ENCODE results near the gene SULT1A1. TPM values are rescaled to one million over a fixed set of nuclear protein-coding genes. Genes with fewer than 3 reads are reported as not detected.
"Not testable (repeated sequence)": the region's sequence is repeated elsewhere in the genome, so short reads cannot be mapped to it uniquely, and the experiment has no call there.

The SULT1A1 gene
- total RNA-seq, 2 experiments from 2014 or later, result 41.0 to 61.2 TPM

DNA sequence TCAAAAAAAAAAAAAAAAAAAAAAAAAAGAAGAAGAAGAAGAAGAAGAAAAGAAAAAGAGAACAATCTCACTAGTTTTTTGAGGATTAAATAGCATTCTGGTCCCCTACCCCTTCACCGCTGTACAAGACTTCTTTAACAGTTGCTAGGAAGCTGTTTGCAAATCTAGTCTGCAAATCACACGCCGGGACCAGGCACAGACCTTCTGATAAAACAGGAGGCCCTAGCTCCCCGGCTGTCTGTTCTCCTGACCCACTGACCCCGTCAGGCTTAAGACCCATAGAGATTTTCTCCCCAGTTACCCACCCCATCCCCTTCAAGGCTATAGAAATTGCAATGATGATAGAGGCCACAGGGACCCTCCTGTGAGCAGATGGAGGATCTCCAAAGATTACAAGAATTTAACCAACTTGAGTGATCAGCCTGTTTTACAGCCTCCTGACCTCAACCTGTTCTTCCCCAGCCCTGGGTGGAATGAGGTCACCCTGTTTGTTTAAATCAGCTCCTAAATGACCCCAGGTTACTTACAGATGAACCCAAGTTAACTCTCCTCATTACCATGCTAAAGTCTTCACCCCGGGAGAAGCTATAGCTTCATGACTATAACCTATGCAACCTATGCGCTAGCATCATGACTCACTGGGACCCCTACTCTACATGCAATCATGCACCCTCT lies 11.8 kb upstream of the SULT1A1 start:
- POLR2A ChIA-PET, result interaction anchor here (0.7 to 1.0 kb wide), 3 partner anchors 18 to 221 kb away, joined by 3 to 6 read pairs (median 4); no protein-coding TSS in a partner anchor
- TF ChIP-seq, protein P1, sequence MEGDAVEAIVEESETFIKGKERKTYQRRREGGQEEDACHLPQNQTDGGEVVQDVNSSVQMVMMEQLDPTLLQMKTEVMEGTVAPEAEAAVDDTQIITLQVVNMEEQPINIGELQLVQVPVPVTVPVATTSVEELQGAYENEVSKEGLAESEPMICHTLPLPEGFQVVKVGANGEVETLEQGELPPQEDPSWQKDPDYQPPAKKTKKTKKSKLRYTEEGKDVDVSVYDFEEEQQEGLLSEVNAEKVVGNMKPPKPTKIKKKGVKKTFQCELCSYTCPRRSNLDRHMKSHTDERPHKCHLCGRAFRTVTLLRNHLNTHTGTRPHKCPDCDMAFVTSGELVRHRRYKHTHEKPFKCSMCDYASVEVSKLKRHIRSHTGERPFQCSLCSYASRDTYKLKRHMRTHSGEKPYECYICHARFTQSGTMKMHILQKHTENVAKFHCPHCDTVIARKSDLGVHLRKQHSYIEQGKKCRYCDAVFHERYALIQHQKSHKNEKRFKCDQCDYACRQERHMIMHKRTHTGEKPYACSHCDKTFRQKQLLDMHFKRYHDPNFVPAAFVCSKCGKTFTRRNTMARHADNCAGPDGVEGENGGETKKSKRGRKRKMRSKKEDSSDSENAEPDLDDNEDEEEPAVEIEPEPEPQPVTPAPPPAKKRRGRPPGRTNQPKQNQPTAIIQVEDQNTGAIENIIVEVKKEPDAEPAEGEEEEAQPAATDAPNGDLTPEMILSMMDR (conservative IDR thresholded peaks at IDR 0.05; ENCODE audit: low read length), result no peak
- TF ChIP-seq EZH2phosphoT487 (IDR thresholded peaks at IDR 0.05; ENCODE audit: borderline replicate concordance, low read depth, low read length), result no peak
- H3K4me2 ChIP-seq (ENCODE audit: low read length), result peak overlapping the region; percentile 77
- no peak overlapping the region for H2AFZ ChIP-seq (ENCODE audit: low read length)
- no TSS peak for BruUV-seq (replicated peaks)
- H3K4me3 ChIP-seq (ENCODE audit: low read depth, low read length, poor library complexity, severe bottlenecking), result peak overlapping the region; percentile 92
- peaks cover 59% of the 10 kb centered on the region for H3K4me1 ChIP-seq (ENCODE audit: insufficient read depth, low read length, poor library complexity, severe bottlenecking)
- peak; percentile 27 for DNase-seq (ENCODE audit: low spot score)
- no peaks in the 10 kb centered on the region for H3K9me3 ChIP-seq (ENCODE audit: low read length)
- peaks cover 59% of the 10 kb centered on the region for H3K79me2 ChIP-seq (ENCODE audit: insufficient read depth, low read depth, low read length)
- H3K27ac ChIP-seq (ENCODE audit: low read depth, low read length, poor library complexity, severe bottlenecking), result peak overlapping the region; percentile 60
- no peaks in the 10 kb centered on the region for H4K20me1 ChIP-seq (ENCODE audit: insufficient read depth, low read length)
- CTCF ChIA-PET (ENCODE audit: unreplicated experiment), result no interaction called here
- H3K9me2 ChIP-seq (ENCODE audit: insufficient read depth, low read length), result no peaks in the 10 kb centered on the region
- intact Hi-C loops (cut with micrococcal nuclease; ENCODE audit: unreplicated experiment), result no loop called here
- H3K36me3 ChIP-seq (ENCODE audit: insufficient read depth, low read length), result peaks cover 37% of the 10 kb centered on the region

DNA sequence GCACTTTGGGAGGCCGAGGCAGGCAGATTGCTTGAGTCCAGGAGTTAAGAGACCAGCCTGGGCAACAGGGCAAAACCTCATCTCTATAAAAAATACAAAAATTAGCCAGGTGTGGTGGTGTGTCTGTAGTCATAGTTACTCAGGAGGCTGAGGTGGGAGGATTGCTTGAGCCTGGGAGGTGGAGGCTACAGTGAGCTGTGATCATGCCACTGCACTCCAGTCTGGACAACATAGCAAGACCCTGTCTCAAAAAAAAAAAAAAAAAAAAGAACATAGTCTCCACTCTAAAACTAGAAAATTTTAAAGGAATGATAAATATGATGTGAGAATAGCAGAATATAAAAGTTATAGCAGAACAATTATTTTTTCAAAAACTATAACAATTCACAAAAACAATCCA lies 10.5 kb upstream of the SULT1A1 start:
- H3K4me3 ChIP-seq (ENCODE audit: low read depth, low read length, poor library complexity, severe bottlenecking); CTCF ChIA-PET (ENCODE audit: unreplicated experiment); DNase-seq (ENCODE audit: low spot score); H2AFZ ChIP-seq (ENCODE audit: low read length); H3K9me3 ChIP-seq (ENCODE audit: low read length); BruUV-seq (replicated peaks); intact Hi-C loops (cut with micrococcal nuclease; ENCODE audit: unreplicated experiment); H3K9me2 ChIP-seq (ENCODE audit: insufficient read depth, low read length); H3K27ac ChIP-seq (ENCODE audit: low read depth, low read length, poor library complexity, severe bottlenecking); H4K20me1 ChIP-seq (ENCODE audit: insufficient read depth, low read length): not testable (repeated sequence)
- POLR2A ChIA-PET, result interaction anchor here (0.7 to 1.0 kb wide), 2 partner anchors 222 to 1310 kb away, joined by 3 to 4 read pairs; no protein-coding TSS in a partner anchor
- Histone ChIP-seq H3K79me2 (ENCODE audit: insufficient read depth, low read depth, low read length) (peaks cover 62% of the 10 kb centered on the region), H3K4me1 (ENCODE audit: insufficient read depth, low read length, poor library complexity, severe bottlenecking) (peaks cover 68% of the 10 kb centered on the region), H3K36me3 (ENCODE audit: insufficient read depth, low read length) (peaks cover 41% of the 10 kb centered on the region), H3K4me2 (ENCODE audit: low read length) (peak overlapping the region; percentile 17; the same call in 1 of the 2 replicates)

DNA sequence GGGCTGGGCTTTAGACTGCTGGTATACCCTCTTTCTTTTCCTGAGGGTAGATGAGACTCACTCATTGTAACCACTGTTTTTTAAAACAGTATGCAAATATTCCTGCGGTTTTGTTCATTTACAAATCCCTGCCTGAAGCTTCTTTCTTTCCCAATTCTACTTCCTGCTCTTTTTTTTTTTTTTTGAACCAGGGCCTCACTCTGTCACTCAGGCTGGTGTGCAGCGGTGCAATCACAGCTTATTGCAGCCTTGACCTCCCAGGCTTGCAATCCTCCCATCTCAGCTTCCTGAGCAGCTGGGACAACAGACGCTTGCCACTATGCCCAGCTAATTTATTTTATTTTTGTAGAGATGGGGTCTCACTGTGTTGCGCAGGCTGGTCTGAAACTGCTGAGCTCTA lies 8.0 kb upstream of the SULT1A1 start:
- Histone ChIP-seq H3K9me2 (ENCODE audit: insufficient read depth, low read length) (no peaks in the 10 kb centered on the region), H3K4me3 (ENCODE audit: low read depth, low read length, poor library complexity, severe bottlenecking) (peak overlapping the region; percentile 37), H3K4me2 (ENCODE audit: low read length) (peak overlapping the region; percentile 40), H4K20me1 (ENCODE audit: insufficient read depth, low read length) (no peaks in the 10 kb centered on the region), H3K4me1 (ENCODE audit: insufficient read depth, low read length, poor library complexity, severe bottlenecking) (peaks cover 62% of the 10 kb centered on the region), H3K27ac (ENCODE audit: low read depth, low read length, poor library complexity, severe bottlenecking) (peak overlapping the region; percentile 72), H3K36me3 (ENCODE audit: insufficient read depth, low read length) (peaks cover 41% of the 10 kb centered on the region), H3K79me2 (ENCODE audit: insufficient read depth, low read depth, low read length) (peaks cover 57% of the 10 kb centered on the region), H2AFZ (ENCODE audit: low read length) (no peak overlapping the region), H3K9me3 (ENCODE audit: low read length) (no peaks in the 10 kb centered on the region)
- BruUV-seq (replicated peaks), result no TSS peak
- ChIA-PET POLR2A (interaction anchor here (0.6 kb wide), 1 partner anchor 381 kb away, joined by 3 read pairs; no protein-coding TSS in a partner anchor), CTCF (ENCODE audit: unreplicated experiment) (no interaction called here)
- TF ChIP-seq EZH2phosphoT487 (IDR thresholded peaks at IDR 0.05; ENCODE audit: borderline replicate concordance, low read depth, low read length), result no peak
- TF ChIP-seq, protein P1 (conservative IDR thresholded peaks at IDR 0.05; ENCODE audit: low read length), result no peak
- intact Hi-C loops (cut with micrococcal nuclease; ENCODE audit: unreplicated experiment), result loop anchor here (5.0 kb wide), 1 partner anchor 66 kb away; the partner anchor contains the start of gene SGF29
- peak; percentile 79 for DNase-seq (ENCODE audit: low spot score)
